HEK293T (cell line): ENCODE results near the gene PTPRG.

Source experiments
- CTCF ChIA-PET: fragments of 350-600 bp; formaldehyde crosslinking; extraction: SDS; loops from one replicate; lab custom pipeline; 2021; ENCODE audit warnings: antibody characterized with exemption, inconsistent platforms; lab: Yijun Ruan, JAX
- POLR2A ChIA-PET: fragments of 350-600 bp; formaldehyde crosslinking; extraction: SDS; loops from one replicate; lab custom pipeline; 2020; ENCODE audit warnings: antibody characterized with exemption, inconsistent platforms; lab: Yijun Ruan, JAX
- DNase-seq: peaks from one replicate; pipeline ENCODE4 v3.0.0; 2012; ENCODE audit warnings: mixed read lengths; ENCODE audit errors: extremely low spot score
- ARNT ChIP-seq: fragments of 450-650 bp; IDR thresholded peaks from 2 replicates; pipeline ENCODE4 v1.6.1; 2017; ENCODE audit warnings: mild to moderate bottlenecking
- BHLHE40 ChIP-seq: fragments of 450-650 bp; IDR thresholded peaks from 2 replicates; pipeline ENCODE4 v1.6.1; 2016; ENCODE audit warnings: mild to moderate bottlenecking, moderate library complexity, borderline replicate concordance
- CTBP1 ChIP-seq: fragments of 450-650 bp; IDR thresholded peaks from 2 replicates; pipeline ENCODE4 v1.6.1; 2016; ENCODE audit warnings: borderline replicate concordance
- ELF4 ChIP-seq: fragments of 450-650 bp; IDR thresholded peaks from 2 replicates; pipeline ENCODE4 v1.6.1; 2017; ENCODE audit warnings: antibody characterized with exemption
- FOXA1 ChIP-seq: fragments of 450-650 bp; IDR thresholded peaks from 2 replicates; pipeline ENCODE4 v1.6.1; 2016; ENCODE audit warnings: mild to moderate bottlenecking
- FOXK2 ChIP-seq: fragments of 450-650 bp; IDR thresholded peaks from 2 replicates; pipeline ENCODE4 v1.6.1; 2016; ENCODE audit warnings: mild to moderate bottlenecking
- FOXM1 ChIP-seq: fragments of 450-650 bp; IDR thresholded peaks from 2 replicates; pipeline ENCODE4 v1.6.1; 2017; ENCODE audit warnings: mild to moderate bottlenecking, borderline replicate concordance
- HDGF ChIP-seq: fragments of 450-650 bp; IDR thresholded peaks from 2 replicates; pipeline ENCODE4 v1.6.1; 2017; ENCODE audit warnings: antibody characterized with exemption, borderline replicate concordance
- L3MBTL2 ChIP-seq: fragments of 450-650 bp; conservative IDR thresholded peaks from 2 replicates; pipeline ENCODE4 v1.6.1; 2016; ENCODE audit warnings: mild to moderate bottlenecking
- LEF1 ChIP-seq: fragments of 450-650 bp; IDR thresholded peaks from 2 replicates; pipeline ENCODE4 v1.6.1; 2017; ENCODE audit warnings: mild to moderate bottlenecking, borderline replicate concordance
- NFRKB ChIP-seq: fragments of 450-650 bp; IDR thresholded peaks from 2 replicates; pipeline ENCODE4 v1.6.1; 2016; ENCODE audit warnings: mild to moderate bottlenecking, moderate library complexity
- PKNOX1 ChIP-seq: fragments of 450-650 bp; IDR thresholded peaks from 2 replicates; pipeline ENCODE4 v1.6.1; 2016
- SP1 ChIP-seq: fragments of 450-650 bp; IDR thresholded peaks from 2 replicates; pipeline ENCODE4 v1.6.1; 2017
- SUZ12 ChIP-seq: fragments of 450-650 bp; IDR thresholded peaks from 2 replicates; pipeline ENCODE4 v1.6.1; 2016; ENCODE audit warnings: mild to moderate bottlenecking
- TARDBP ChIP-seq: fragments of 450-650 bp; IDR thresholded peaks from 2 replicates; pipeline ENCODE4 v1.6.1; 2016
- ZNF384 ChIP-seq: fragments of 450-650 bp; IDR thresholded peaks from 2 replicates; pipeline ENCODE4 v1.6.1; 2016

Gene PTPRG

DNA sequence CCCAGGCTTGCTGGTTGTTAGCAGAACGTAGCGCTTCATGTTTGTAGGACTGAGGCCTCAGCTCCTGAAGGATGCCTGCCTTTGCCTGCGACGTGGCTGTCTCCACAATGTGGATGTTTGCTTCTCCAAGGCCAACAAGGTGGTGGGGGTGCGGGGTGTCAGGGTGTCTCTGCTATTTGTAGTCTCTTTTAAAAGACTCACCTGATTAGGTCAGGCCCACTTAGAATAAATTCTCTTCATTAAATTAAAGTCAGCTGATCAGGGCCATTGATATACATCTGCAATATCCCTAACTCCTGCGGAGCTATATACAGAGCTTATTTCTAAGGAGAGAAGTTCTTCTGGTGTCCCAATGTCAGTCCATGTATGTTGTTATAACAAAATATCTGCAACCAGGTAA lies 44.8 kb downstream of the PTPRG start:
- DNase-seq: no peak
- TF ChIP-seq LEF1 (no peak), HDGF (no peak), TARDBP (no peak), BHLHE40 (no peak), FOXA1 (no peak), L3MBTL2 (no peak), ZNF384 (no peak), CTBP1 (no peak), SUZ12 (no peak), FOXM1 (no peak), FOXK2 (no peak), ELF4 (no peak), ARNT (no peak), NFRKB (no peak), SP1 (no peak), PKNOX1 (no peak)
- ChIA-PET POLR2A (interaction anchor here (1.0 kb wide), 1 partner anchor 45 kb away, joined by 3 read pairs; the partner anchor contains the start of gene PTPRG), CTCF (interaction anchor here (0.6 kb wide), 1 partner anchor 12 kb away, joined by 3 read pairs; no protein-coding TSS in a partner anchor)

DNA sequence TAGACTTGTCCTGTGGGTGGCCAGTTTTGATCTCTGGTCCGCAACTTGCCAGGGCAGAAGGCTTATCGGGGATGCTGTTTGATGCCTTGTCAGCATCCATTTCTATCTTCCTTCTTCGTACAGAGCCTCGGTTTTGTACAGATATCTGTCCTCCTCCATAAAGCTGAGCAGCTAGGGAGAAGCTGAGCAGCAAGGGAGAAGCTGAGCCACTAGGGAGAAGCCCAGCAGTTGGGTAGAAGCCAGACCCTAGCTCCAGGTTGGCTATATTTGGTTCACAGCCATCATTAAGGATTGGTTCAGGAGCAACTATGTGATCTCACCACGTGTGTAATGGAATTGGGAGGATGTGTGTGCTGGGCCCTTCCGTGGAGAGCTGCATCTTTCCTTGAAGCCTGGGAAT lies 46.7 kb downstream of the PTPRG start:
- no peak for DNase-seq
- ChIA-PET CTCF (no interaction called here), POLR2A (no interaction called here)
- TF ChIP-seq SUZ12 (no peak), FOXK2 (no peak), TARDBP (no peak), LEF1 (no peak), SP1 (no peak), FOXM1 (no peak), L3MBTL2 (no peak), CTBP1 (no peak), BHLHE40 (no peak), NFRKB (no peak), PKNOX1 (no peak), HDGF (no peak), ELF4 (no peak), FOXA1 (no peak)

GRCh38 chr3:61608711-61609110 lies 47.3 kb downstream of the PTPRG start:
- POLR2A ChIA-PET: no interaction called here
- CTCF ChIA-PET: no interaction called here
- no peak for DNase-seq
- no peak for TF ChIP-seq L3MBTL2
- TF ChIP-seq PKNOX1: no peak
- no peak for TF ChIP-seq HDGF
- no peak for TF ChIP-seq SP1
- no peak for TF ChIP-seq ARNT
- TF ChIP-seq ZNF384: no peak
- TF ChIP-seq ELF4: no peak
- TF ChIP-seq FOXK2: no peak
- TF ChIP-seq SUZ12: no peak
- TF ChIP-seq CTBP1: no peak
- TF ChIP-seq TARDBP: no peak
- TF ChIP-seq FOXA1: no peak
- no peak for TF ChIP-seq BHLHE40
- TF ChIP-seq FOXM1: no peak
- no peak for TF ChIP-seq LEF1
- TF ChIP-seq NFRKB: no peak

GRCh38 chr3:61610316-61610715 lies 48.9 kb downstream of the PTPRG start:
- no peak for TF ChIP-seq ARNT
- no peak for TF ChIP-seq FOXK2
- CTCF ChIA-PET: no interaction called here
- no peak for DNase-seq
- POLR2A ChIA-PET: no interaction called here

- ChIA-PET POLR2A (interaction anchor here (1.0 kb wide), 1 partner anchor 9 kb away, joined by 3 read pairs; no protein-coding TSS in a partner anchor), CTCF (interaction anchor here (0.6 kb wide), 1 partner anchor 20 kb away, joined by 3 read pairs; no protein-coding TSS in a partner anchor)
- no peak for DNase-seq
- peak; percentile 62 for TF ChIP-seq PKNOX1
- no peak for TF ChIP-seq SUZ12
Observed at GRCh38 chr3:61612211-61613194, 51.1 kb downstream of the PTPRG start.

DNA sequence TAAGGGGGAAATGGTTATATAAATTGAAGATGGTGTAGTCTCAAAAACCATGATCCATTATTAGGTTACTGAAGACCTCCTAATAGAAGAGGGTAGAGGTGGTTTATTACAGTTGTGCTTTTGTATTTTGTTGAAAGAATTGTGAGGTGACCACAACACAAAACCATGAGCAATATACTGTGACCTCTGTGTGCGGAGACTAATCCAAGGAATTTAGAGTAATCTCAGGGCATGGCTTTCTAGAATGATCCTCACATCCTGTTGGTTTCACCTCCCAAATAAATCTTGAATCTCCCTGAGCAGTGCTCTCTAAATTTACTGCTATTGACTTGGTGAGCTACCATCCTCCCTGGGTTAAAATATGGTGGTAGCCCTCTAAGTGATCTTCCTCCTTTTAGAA lies 52.3 kb downstream of the PTPRG start:
- CTCF ChIA-PET: no interaction called here

More for the DNA sequence above, 52.3 kb downstream of the PTPRG start:
- DNase-seq: no peak
- POLR2A ChIA-PET: no interaction called here
- TF ChIP-seq TARDBP (no peak), BHLHE40 (no peak), SP1 (no peak), CTBP1 (no peak), HDGF (no peak), FOXK2 (no peak), PKNOX1 (no peak), NFRKB (no peak), SUZ12 (no peak)
